HG02938 (cell line): ENCODE measurements around the gene IL22RA2.

Source experiments
- ATAC-seq: cut with Tn5 transposase; IDR thresholded peaks from one replicate; pipeline ENCODE4 v1.9.1; 2021; ENCODE audit warnings: mild to moderate bottlenecking, moderate library complexity; ENCODE audit not compliant: unreplicated experiment

IL22RA2 gene

DNA sequence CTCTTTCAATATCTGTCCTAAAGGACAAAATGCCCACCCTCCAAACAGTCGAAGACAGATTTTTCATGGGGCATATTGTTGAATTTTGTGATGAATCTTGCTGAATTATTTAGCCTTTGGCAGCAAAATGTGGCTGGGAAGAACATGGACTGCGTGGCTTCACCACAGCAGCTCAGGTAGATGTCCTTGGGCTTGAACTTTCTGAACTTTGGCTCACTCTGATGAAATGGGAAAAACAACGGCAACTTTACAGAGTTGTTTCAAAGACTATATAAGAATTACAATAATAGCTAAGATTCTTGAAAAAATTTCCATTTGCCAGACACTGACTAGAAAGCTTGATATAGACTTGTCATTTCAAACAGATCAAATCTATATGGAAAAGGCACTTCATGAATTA is 75.9 kb downstream of the IL22RA2 start:
- no peak for ATAC-seq

DNA sequence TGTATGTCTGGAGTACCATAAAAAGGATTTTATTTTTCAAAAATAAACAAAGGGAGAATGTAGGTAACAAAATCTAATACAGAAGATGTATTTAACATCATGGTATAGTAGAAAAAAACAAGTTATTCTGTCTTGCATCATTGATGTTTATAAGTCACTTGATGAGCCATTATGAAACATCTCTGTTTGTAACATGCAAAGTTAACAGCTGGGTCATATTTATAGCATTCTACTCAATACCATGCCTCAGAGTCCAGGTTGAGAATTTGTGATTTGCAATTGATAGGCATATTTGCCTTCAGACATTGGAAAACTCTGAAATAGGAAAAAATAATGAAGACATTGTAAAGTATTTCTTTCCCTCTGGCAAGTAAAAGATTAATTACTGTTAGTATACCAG is 76.4 kb downstream of the IL22RA2 start:
- no peak for ATAC-seq

DNA sequence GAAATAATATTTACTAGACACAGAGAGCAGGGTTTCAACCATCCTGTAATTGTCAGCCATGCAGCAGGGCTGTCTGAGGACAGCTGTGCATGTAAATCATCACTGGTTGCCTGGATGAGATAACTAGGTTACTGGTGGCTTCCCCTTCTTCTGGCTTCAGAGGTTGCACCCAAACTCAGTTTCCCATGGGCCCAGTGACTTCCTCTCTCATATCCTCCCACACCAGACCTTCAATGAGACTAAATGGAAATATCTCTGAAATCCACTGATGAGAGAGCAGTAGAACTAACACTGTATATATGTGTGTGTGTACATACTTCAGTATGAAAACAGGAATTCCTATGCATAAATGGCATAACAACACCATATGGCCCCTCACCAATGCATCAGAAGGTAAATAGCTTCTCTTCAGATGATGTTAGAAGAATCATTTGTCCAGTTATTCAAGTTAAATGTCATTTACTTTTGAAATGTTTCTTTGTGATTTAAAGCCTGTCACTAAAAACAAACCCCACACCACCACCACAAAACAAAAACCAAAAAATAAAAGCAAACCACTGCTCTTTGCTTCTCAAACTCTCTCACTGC is 77.7 kb downstream of the IL22RA2 start:
- ATAC-seq = peak; percentile 65

DNA sequence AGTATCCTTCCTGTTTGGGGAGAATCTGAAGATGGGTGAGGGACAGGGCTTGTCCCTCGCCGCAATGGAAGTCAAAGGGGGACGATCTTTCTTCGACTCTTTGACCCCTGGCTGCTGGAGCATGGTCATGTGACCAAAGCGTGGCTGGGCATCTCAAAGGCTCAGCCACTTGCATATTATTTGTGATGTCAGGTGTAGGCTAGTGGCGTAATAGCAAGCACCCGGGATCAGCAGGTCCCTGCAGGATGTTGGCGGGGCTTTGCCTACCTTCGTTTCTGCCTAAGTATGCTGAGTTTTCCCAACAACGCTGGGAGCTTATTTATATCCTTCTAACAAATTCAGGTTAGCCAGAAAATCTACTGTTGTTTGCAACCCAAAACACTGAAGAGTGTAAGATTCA is 78.4 kb downstream of the IL22RA2 start:
- no peak for ATAC-seq

DNA sequence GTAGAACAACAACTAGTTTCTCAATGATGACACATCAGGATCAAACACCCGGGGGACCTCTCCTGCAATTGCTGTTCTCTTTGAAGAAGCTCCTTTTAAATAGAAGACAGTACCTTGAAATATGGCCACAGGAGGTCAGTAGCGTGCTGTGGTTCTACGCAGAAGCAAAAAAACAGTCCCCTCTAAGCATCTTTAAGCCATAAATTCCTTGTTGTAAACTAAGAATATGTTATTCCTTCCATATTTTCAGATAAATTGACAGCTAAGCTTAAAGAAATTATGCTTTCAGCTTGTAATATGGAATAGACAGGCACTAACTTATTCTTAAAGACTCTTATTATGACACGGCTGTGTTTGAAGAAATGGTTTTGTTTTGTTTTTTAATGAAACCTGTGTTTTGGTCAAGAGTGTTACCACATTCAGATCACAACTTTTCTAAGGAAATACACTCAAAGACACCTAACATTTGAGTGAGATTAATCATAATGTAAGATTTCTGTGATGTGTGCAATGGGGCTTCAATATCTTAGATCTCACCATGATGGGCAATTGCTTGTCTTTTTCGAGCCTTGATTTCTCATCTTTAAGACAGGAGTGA is 78.9 kb downstream of the IL22RA2 start:
- no peak for ATAC-seq
